HepG2 (cell line): Measurements from ENCODE around the gene ROM1.

ENCODE experiments used
- HMG20B ChIP-seq: conservative IDR thresholded peaks from 2 replicates; pipeline ENCODE4 v1.6.1; 2016; ENCODE audit warnings: missing genetic modification reagents, missing compliant biosample characterization
- POLR2A ChIP-seq, 2 experiments: IDR thresholded peaks; 2 replicates each; pipeline ENCODE4 v1.6.1; 2011; ENCODE audit warnings: low read depth in 2 of 2, low read length in 2 of 2, mild to moderate bottlenecking in 1 of 2, moderate library complexity in 1 of 2; ENCODE audit not compliant: insufficient read depth in 1 of 2
- RAD21 ChIP-seq: fragments of 450-650 bp; formaldehyde crosslinking; IDR thresholded peaks from 2 replicates; pipeline ENCODE4 v1.5.0; 2020; ENCODE audit warnings: mild to moderate bottlenecking
- TF ChIP-seq, protein P1 (sequence below): sonication (generic); formaldehyde crosslinking; IDR thresholded peaks from 2 replicates; pipeline ENCODE4 v1.5.0; 2020; ENCODE audit warnings: mild to moderate bottlenecking, missing genetic modification reagents, moderate library complexity
- TF ChIP-seq, protein P2 (sequence below): sonication (generic); formaldehyde crosslinking; IDR thresholded peaks from 2 replicates; pipeline ENCODE4 v1.8.0; 2022; ENCODE audit warnings: missing genetic modification reagents, mild to moderate bottlenecking, moderate library complexity, borderline replicate concordance
- TF ChIP-seq, protein P3 (sequence below): sonication (generic); formaldehyde crosslinking; IDR thresholded peaks from 2 replicates; pipeline ENCODE4 v1.5.1; 2020; ENCODE audit warnings: missing genetic modification reagents, mild to moderate bottlenecking, borderline replicate concordance
- TF ChIP-seq, protein P4 (sequence below): IDR thresholded peaks from 2 replicates; pipeline ENCODE4 v1.6.1; 2016; ENCODE audit warnings: missing genetic modification reagents, missing compliant biosample characterization

DNA sequence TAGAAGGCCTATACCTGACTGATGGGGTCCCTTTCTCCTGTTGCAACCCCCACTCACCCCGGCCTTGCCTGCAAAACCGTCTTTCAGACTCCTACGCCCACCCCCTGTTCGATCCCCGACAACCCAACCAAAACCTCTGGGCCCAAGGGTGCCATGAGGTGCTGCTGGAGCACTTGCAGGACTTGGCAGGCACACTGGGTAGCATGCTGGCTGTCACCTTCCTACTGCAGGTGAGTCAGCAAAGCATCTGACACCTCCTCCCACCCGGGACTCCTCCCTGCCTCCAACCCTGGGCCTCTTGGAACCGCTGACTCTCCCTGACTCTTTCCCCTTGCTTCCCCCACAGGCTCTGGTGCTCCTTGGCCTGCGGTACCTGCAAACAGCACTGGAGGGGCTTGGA lies 1.2 kb downstream of the ROM1 start:
- TF ChIP-seq, protein P1, sequence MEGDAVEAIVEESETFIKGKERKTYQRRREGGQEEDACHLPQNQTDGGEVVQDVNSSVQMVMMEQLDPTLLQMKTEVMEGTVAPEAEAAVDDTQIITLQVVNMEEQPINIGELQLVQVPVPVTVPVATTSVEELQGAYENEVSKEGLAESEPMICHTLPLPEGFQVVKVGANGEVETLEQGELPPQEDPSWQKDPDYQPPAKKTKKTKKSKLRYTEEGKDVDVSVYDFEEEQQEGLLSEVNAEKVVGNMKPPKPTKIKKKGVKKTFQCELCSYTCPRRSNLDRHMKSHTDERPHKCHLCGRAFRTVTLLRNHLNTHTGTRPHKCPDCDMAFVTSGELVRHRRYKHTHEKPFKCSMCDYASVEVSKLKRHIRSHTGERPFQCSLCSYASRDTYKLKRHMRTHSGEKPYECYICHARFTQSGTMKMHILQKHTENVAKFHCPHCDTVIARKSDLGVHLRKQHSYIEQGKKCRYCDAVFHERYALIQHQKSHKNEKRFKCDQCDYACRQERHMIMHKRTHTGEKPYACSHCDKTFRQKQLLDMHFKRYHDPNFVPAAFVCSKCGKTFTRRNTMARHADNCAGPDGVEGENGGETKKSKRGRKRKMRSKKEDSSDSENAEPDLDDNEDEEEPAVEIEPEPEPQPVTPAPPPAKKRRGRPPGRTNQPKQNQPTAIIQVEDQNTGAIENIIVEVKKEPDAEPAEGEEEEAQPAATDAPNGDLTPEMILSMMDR (CRISPR knock-in tag), result no peak
- TF ChIP-seq POLR2A (IDR thresholded peaks at IDR 0.05; ENCODE audit: insufficient read depth in 1 of 2, low read depth in 2 of 2, low read length in 2 of 2) (no peak), RAD21 (CRISPR knock-in tag) (no peak), HMG20B (no peak)
- TF ChIP-seq, protein P2, sequence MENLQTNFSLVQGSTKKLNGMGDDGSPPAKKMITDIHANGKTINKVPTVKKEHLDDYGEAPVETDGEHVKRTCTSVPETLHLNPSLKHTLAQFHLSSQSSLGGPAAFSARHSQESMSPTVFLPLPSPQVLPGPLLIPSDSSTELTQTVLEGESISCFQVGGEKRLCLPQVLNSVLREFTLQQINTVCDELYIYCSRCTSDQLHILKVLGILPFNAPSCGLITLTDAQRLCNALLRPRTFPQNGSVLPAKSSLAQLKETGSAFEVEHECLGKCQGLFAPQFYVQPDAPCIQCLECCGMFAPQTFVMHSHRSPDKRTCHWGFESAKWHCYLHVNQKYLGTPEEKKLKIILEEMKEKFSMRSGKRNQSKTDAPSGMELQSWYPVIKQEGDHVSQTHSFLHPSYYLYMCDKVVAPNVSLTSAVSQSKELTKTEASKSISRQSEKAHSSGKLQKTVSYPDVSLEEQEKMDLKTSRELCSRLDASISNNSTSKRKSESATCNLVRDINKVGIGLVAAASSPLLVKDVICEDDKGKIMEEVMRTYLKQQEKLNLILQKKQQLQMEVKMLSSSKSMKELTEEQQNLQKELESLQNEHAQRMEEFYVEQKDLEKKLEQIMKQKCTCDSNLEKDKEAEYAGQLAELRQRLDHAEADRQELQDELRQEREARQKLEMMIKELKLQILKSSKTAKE (CRISPR knock-in tag), result no peak
- TF ChIP-seq, protein P3, sequence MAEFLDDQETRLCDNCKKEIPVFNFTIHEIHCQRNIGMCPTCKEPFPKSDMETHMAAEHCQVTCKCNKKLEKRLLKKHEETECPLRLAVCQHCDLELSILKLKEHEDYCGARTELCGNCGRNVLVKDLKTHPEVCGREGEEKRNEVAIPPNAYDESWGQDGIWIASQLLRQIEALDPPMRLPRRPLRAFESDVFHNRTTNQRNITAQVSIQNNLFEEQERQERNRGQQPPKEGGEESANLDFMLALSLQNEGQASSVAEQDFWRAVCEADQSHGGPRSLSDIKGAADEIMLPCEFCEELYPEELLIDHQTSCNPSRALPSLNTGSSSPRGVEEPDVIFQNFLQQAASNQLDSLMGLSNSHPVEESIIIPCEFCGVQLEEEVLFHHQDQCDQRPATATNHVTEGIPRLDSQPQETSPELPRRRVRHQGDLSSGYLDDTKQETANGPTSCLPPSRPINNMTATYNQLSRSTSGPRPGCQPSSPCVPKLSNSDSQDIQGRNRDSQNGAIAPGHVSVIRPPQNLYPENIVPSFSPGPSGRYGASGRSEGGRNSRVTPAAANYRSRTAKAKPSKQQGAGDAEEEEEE (CRISPR knock-in tag), result no peak
- TF ChIP-seq, protein P4, sequence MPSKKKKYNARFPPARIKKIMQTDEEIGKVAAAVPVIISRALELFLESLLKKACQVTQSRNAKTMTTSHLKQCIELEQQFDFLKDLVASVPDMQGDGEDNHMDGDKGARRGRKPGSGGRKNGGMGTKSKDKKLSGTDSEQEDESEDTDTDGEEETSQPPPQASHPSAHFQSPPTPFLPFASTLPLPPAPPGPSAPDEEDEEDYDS (CRISPR knock-in tag), result no peak
